GM13977 (cell line): ENCODE data around the gene CNOT1.
A peak's percentile ranks its signal among the peaks of the same experiment; 100 is the strongest.
"Not testable (repeated sequence)": the region's sequence is repeated elsewhere in the genome, so short reads cannot be mapped to it uniquely, and the experiment has no call there.

Experiments
- DNase-seq: peaks from one replicate; pipeline ENCODE4 v3.0.0; 2012; ENCODE audit warnings: low spot score
- in situ Hi-C: fragments of 300-500 bp; cut with MboI; formaldehyde crosslinking; loops from one replicate; pipeline ENCODE4 v1.12.0; 2022; ENCODE audit warnings: low sequenced_read_pairs, low pct_unique_long_range_greater_than_20kb, mixed read lengths, inconsistent platforms; ENCODE audit not compliant: unreplicated experiment
- TF ChIP-seq, protein P1 (sequence below): IDR thresholded peaks from 2 replicates; pipeline ENCODE4 v1.5.1; 2012; ENCODE audit warnings: mild to moderate bottlenecking, control low read depth; ENCODE audit not compliant: insufficient read depth; ENCODE audit errors: extremely low read depth, missing control alignments

CNOT1 gene

DNA sequence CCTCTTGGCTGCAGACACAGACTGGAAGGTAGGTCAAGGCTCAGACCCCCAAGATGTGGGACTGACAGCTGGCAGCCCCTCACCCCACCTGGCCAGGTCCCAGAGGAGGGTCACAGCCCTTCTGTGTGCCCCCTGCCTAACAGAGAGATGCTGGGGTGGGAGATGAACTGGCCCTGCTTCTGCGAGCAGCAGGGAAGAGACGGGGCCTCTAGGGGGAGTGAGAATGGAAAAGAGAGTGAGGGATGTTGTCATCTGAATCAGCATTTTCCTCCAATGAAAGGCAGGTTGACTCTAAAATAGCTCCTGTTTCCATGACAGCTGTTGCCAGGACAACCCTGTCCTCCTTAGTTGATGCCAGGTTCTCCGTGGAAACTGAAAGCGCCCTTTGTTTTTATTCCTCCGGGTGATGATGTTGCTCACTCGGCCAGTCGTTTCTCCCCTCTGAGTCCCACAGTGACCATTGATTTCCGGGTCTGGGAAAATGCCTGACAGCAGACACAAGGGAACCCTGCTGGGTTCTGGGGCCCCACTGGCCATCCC lies 134.6 kb downstream of the CNOT1 start:
- TF ChIP-seq, protein P1, sequence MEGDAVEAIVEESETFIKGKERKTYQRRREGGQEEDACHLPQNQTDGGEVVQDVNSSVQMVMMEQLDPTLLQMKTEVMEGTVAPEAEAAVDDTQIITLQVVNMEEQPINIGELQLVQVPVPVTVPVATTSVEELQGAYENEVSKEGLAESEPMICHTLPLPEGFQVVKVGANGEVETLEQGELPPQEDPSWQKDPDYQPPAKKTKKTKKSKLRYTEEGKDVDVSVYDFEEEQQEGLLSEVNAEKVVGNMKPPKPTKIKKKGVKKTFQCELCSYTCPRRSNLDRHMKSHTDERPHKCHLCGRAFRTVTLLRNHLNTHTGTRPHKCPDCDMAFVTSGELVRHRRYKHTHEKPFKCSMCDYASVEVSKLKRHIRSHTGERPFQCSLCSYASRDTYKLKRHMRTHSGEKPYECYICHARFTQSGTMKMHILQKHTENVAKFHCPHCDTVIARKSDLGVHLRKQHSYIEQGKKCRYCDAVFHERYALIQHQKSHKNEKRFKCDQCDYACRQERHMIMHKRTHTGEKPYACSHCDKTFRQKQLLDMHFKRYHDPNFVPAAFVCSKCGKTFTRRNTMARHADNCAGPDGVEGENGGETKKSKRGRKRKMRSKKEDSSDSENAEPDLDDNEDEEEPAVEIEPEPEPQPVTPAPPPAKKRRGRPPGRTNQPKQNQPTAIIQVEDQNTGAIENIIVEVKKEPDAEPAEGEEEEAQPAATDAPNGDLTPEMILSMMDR, result peak; percentile 49
- peak; percentile 92 for DNase-seq
- in situ Hi-C loops, result loop anchor here (10.0 kb wide), 1 partner anchor 150 kb away; no protein-coding TSS in a partner anchor

GRCh38 chr16:58493756-58494431 lies 135.7 kb downstream of the CNOT1 start:
- no peak for DNase-seq
- TF ChIP-seq, protein P1, result no peak
- in situ Hi-C loops, result loop anchor here (10.0 kb wide), 1 partner anchor 149 kb away; no protein-coding TSS in a partner anchor

GRCh38 chr16:58492735-58493134 lies 136.9 kb downstream of the CNOT1 start:
- in situ Hi-C loops, result loop anchor here (10.0 kb wide), 1 partner anchor 148 kb away; no protein-coding TSS in a partner anchor
- TF ChIP-seq, protein P1, result no peak
- DNase-seq, result no peak

DNA sequence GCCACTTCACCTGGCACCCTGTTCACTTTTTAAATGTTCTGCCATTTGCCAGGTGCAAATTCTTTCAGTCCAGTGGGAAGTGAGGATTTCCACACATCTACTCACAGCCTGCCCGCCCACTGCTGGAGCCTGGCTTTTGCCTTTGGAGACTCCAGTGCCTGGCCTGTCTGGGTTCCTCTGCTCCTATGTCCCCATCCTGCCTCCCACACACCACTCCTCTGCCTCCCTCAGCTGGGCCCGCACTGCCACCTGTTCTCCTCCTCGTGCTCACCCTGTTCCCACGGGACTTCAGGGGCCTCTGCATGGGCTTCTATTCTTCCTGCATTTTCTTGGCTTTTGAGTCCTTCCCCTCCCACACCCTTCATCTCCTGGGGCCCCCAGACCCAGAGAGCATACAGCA lies 137.6 kb downstream of the CNOT1 start:
- in situ Hi-C loops, result loop anchor here (10.0 kb wide), 1 partner anchor 147 kb away; no protein-coding TSS in a partner anchor
- no peak for DNase-seq
- TF ChIP-seq, protein P1, result no peak

- not testable (repeated sequence) for DNase-seq
- in situ Hi-C loops, result loop anchor here (10.0 kb wide), 1 partner anchor 146 kb away; no protein-coding TSS in a partner anchor
Observed at GRCh38 chr16:58490539-58490938, 139.1 kb downstream of the CNOT1 start.

- DNase-seq, result no peak
- TF ChIP-seq, protein P1, result no peak
- in situ Hi-C loops, result loop anchor here (10.0 kb wide), 1 partner anchor 145 kb away; no protein-coding TSS in a partner anchor
Observed at GRCh38 chr16:58490065-58490464, 139.6 kb downstream of the CNOT1 start.

DNA sequence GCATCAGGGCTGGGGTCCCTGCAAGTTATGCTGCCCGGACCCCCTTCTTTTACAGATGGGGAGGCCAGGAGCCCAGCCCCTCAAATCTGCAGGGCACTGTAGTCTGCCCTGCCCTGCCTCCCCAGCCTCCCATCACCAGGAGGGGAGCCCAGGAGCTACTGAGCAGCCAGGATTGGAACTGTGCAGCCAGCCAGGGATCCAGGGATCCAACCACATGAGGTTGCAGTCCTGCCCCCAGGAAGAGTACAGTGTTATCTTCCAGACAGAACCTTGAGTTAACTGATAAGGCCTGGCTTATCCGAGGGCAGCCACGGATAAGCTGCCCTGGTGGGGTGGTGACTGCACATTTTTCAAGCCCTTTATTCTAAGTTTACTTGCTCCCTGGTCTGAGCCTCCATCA lies 141.1 kb downstream of the CNOT1 start:
- DNase-seq, result no peak
- in situ Hi-C loops, result no loop called here
- TF ChIP-seq, protein P1, result no peak
